A673 (cell line): ENCODE results near the gene TXNRD1.

Experiments
- CTCF ChIP-seq: fragments of 300-800, 200-600 bp; sonication (generic); conservative IDR thresholded peaks from 2 replicates; pipeline ENCODE4 v1.5.1; 2017; ENCODE audit warnings: low read depth, mild to moderate bottlenecking, antibody characterized with exemption, low read length, moderate library complexity, mixed read lengths
- EZH2 ChIP-seq: fragments of 200-600 bp; sonication (generic); IDR thresholded peaks from 2 replicates; pipeline ENCODE4 v1.6.1; 2017; ENCODE audit warnings: borderline replicate concordance, low read depth, mild to moderate bottlenecking, mixed read lengths, antibody characterized with exemption, low read length; ENCODE audit not compliant: poor library complexity, severe bottlenecking

GRCh38 chr12:104263026-104263425, 47.4 kb downstream of the TXNRD1 start:
- TF ChIP-seq CTCF = no peak
- no peak for TF ChIP-seq EZH2
